K562 (cell line): ENCODE results near the gene HPD. TPM values are rescaled to one million over a fixed set of nuclear protein-coding genes. Genes with fewer than 3 reads are reported as not detected.

ENCODE experiments used
- ARID1B ChIP-seq: fragments of 450-650 bp; IDR thresholded peaks from 2 replicates; pipeline ENCODE4 v1.6.1; 2016; ENCODE audit warnings: antibody characterized with exemption, mild to moderate bottlenecking, inconsistent platforms
- C11orf30 ChIP-seq: fragments of 450-650 bp; IDR thresholded peaks from 2 replicates; pipeline ENCODE4 v1.6.1; 2016; ENCODE audit warnings: low read depth, mild to moderate bottlenecking
- CREB1 ChIP-seq, 2 experiments: sonication (generic) in 1 of 2; formaldehyde crosslinking in 1 of 2; IDR thresholded peaks; 2 replicates each; pipeline versions ENCODE4 v1.6.1 to v1.8.0; 2012 to 2022; ENCODE audit warnings: inconsistent platforms in 1 of 2, mild to moderate bottlenecking in 1 of 2, missing genetic modification reagents in 1 of 2, moderate library complexity in 1 of 2
- EGR1 ChIP-seq: fragments of 450-650 bp; conservative IDR thresholded peaks from 2 replicates; pipeline ENCODE4 v1.6.1; 2017; ENCODE audit warnings: mild to moderate bottlenecking
- FOSL1 ChIP-seq: fragments of 200-800 bp; sonication (Bioruptor generic); conservative IDR thresholded peaks from 2 replicates; pipeline ENCODE4 v1.6.1; 2016; ENCODE audit warnings: missing genetic modification characterization, missing compliant biosample characterization
- GATAD2A ChIP-seq: fragments of 450-650 bp; IDR thresholded peaks from 2 replicates; pipeline ENCODE4 v1.6.1; 2017
- HMBOX1 ChIP-seq: sonication (generic); IDR thresholded peaks from 2 replicates; pipeline ENCODE4 v1.6.1; 2016
- LCOR ChIP-seq: sonication (generic); formaldehyde crosslinking; IDR thresholded peaks from 2 replicates; pipeline ENCODE4 v1.8.0; 2022; ENCODE audit warnings: mild to moderate bottlenecking, missing genetic modification reagents
- MNT ChIP-seq, 2 experiments: fragments of 450-650 bp; conservative IDR thresholded peaks; 2 replicates each; pipeline ENCODE4 v1.6.1; 2017; ENCODE audit warnings: mild to moderate bottlenecking in 2 of 2, moderate library complexity in 2 of 2
- MXD1 ChIP-seq: fragments of 250-450 bp; sonication (Bioruptor Pico); IDR thresholded peaks from 2 replicates; pipeline ENCODE4 v1.8.0; 2021; ENCODE audit warnings: borderline replicate concordance, mild to moderate bottlenecking, moderate library complexity; ENCODE audit not compliant: poor library complexity, severe bottlenecking
- MYNN ChIP-seq, 2 experiments: sonication (generic); formaldehyde crosslinking in 1 of 2; IDR thresholded peaks; 2 replicates each; pipeline versions ENCODE4 v1.5.0 to v1.6.1; 2016 to 2020; ENCODE audit warnings: antibody characterized with exemption in 1 of 2, missing genetic modification reagents in 1 of 2
- NKRF ChIP-seq: fragments of 450-650 bp; IDR thresholded peaks from 2 replicates; pipeline ENCODE4 v1.6.1; 2016; ENCODE audit warnings: borderline replicate concordance
- RBFOX2 ChIP-seq: fragments of 200-400 bp; formaldehyde crosslinking; IDR thresholded peaks from 2 replicates; pipeline ENCODE4 v1.6.1; 2017; ENCODE audit warnings: low read depth, mild to moderate bottlenecking, low read length, moderate library complexity
- SIRT6 ChIP-seq: IDR thresholded peaks from one replicate; pipeline ENCODE4 v1.6.1; 2012; ENCODE audit warnings: low read depth, mild to moderate bottlenecking, control low read depth, inconsistent platforms, low read length, moderate library complexity
- SOX6 ChIP-seq: fragments of 450-650 bp; IDR thresholded peaks from 2 replicates; pipeline ENCODE4 v1.6.1; 2014; ENCODE audit warnings: mild to moderate bottlenecking
- STAT6 ChIP-seq: sonication (generic); formaldehyde crosslinking; IDR thresholded peaks from 2 replicates; pipeline ENCODE4 v1.8.1; 2023; ENCODE audit warnings: mild to moderate bottlenecking, missing genetic modification reagents
- TCF3 ChIP-seq: sonication (generic); formaldehyde crosslinking; IDR thresholded peaks from 2 replicates; pipeline ENCODE4 v1.4.0; 2020; ENCODE audit warnings: mild to moderate bottlenecking, missing genetic modification reagents
- ZBED1 ChIP-seq: IDR thresholded peaks from 2 replicates; pipeline ENCODE4 v1.6.1; 2014
- ZNF263 ChIP-seq: sonication (generic); formaldehyde crosslinking; IDR thresholded peaks from 2 replicates; pipeline ENCODE4 v1.8.0; 2022; ENCODE audit warnings: mild to moderate bottlenecking, missing genetic modification reagents, borderline replicate concordance
- polyA plus RNA-seq, 8 experiments: library from polyadenylated mRNA; depleted of rRNA in 4 of 8; stranded (reverse) in 5 of 8; unstranded in 3 of 8; fragments of >200 nt; fragmentation: Nextera tagmentation in 2 of 8; fragmentation: Illumina TruSeq in 1 of 8; extraction: Ambion mirVana in 2 of 8; extraction: Trizol in 1 of 8; gene quantifications; 2 replicates each; pipeline versions ENCODE4 v1.2.1 to v1.2.3, GENCODE V29; 2011 to 2014; ENCODE audit warnings: inconsistent platforms in 1 of 8, missing spikeins in 1 of 8
- total RNA-seq, 7 experiments: library from RNA; depleted of rRNA in 6 of 7; stranded (reverse); fragments of >200 nt in 6 of 7; fragmentation: Illumina TruSeq in 2 of 7; extraction: Trizol in 2 of 7; gene quantifications; 2 replicates each; pipeline versions ENCODE4 v1.2.1 to v1.2.3, GENCODE V29; 2011 to 2021; ENCODE audit warnings: low replicate concordance in 1 of 7

Gene HPD
- total and polyA plus RNA-seq, 9 of the 15 experiments (the other 6 are each of a cell fraction or from before 2014, with no cell fraction given), result 0.06 to 0.29 (median 0.07) TPM; not detected in 4

GRCh38 chr12:121797937-121798786 lies 60.5 kb downstream of the HPD start (continued):
- peak; percentile 77 for TF ChIP-seq NKRF
- TF ChIP-seq MYNN (IDR thresholded peaks at IDR 0.05), result 0 out of 2 replicates have a peak, but pooled peaks have one; percentile 3
- TF ChIP-seq MYNN (CRISPR knock-in tag; IDR thresholded peaks at IDR 0.05), result no peak
- TF ChIP-seq STAT6 (CRISPR knock-in tag), result no peak
- TF ChIP-seq SIRT6, result no peak
- peak; percentile 14; the same call in 1 of the 2 replicates for TF ChIP-seq SOX6
- TF ChIP-seq EGR1, result peak; percentile 73
- no peak for TF ChIP-seq C11orf30
- 0 out of 2 replicates have a peak, but pooled peaks have one; percentile 38 for TF ChIP-seq LCOR (CRISPR knock-in tag)
- no peak for TF ChIP-seq CREB1 (IDR thresholded peaks at IDR 0.05)
- TF ChIP-seq CREB1 (CRISPR knock-in tag; IDR thresholded peaks at IDR 0.05), result 0 out of 2 replicates have a peak, but pooled peaks have one; percentile 21
- TF ChIP-seq ZBED1, result 0 out of 2 replicates have a peak, but pooled peaks have one; percentile 43
- TF ChIP-seq ARID1B, result 0 out of 2 replicates have a peak, but pooled peaks have one; percentile 39
- TF ChIP-seq ZNF263 (CRISPR knock-in tag), result peak; percentile 31; the same call in 1 of the 2 replicates
- peak; percentile 85 to 89 for TF ChIP-seq MNT (conservative IDR thresholded peaks at IDR 0.05)
- TF ChIP-seq MXD1 (CRISPR knock-in tag), result peak; percentile 9
- TF ChIP-seq RBFOX2, result peak; percentile 57; the same call in 1 of the 2 replicates
- no peak for TF ChIP-seq FOSL1
- TF ChIP-seq HMBOX1, result peak; percentile 79; the same call in 1 of the 2 replicates
- TF ChIP-seq TCF3 (CRISPR knock-in tag), result 0 out of 2 replicates have a peak, but pooled peaks have one; percentile 6
- no peak; the same call in 1 of the 2 replicates for TF ChIP-seq GATAD2A
